Keratinocyte (primary cell): ENCODE measurements around the gene SEMA3A. TPM values are rescaled to one million over a fixed set of nuclear protein-coding genes. Genes with fewer than 3 reads are reported as not detected.

Source experiments
- DNase-seq: peaks from one replicate; pipeline ENCODE4 v3.0.0-alpha.2; 2011; ENCODE audit warnings: low read depth, missing footprints, low spot score
- FAIRE-seq: peaks from 2 replicates; lab custom pipeline; 2011; peaks lifted over from hg19 to GRCh38; lab: Jason Lieb, UNC
- H2AFZ ChIP-seq: 2 replicates; pipeline ENCODE4 v1.6.0; 2012; ENCODE audit warnings: low read length, control low read depth, inconsistent platforms; ENCODE audit not compliant: control insufficient read depth
- H3K27ac ChIP-seq: 2 replicates; pipeline ENCODE4 v1.5.1; 2011; ENCODE audit warnings: low read length; ENCODE audit not compliant: control insufficient read depth, insufficient read depth
- H3K27me3 ChIP-seq: 3 replicates; pipeline ENCODE4 v1.6.0; 2011; ENCODE audit warnings: low read length; ENCODE audit not compliant: control insufficient read depth, insufficient read depth; ENCODE audit errors: extremely low read depth
- H3K36me3 ChIP-seq, 2 experiments: 2 replicates in 1 of 2; 3 replicates in 1 of 2; pipeline ENCODE4 v1.5.1; 2011; ENCODE audit warnings: low read length in 2 of 2, mild to moderate bottlenecking in 1 of 2; ENCODE audit not compliant: control insufficient read depth in 2 of 2, insufficient read depth in 2 of 2; ENCODE audit errors: extremely low read depth in 1 of 2
- H3K4me1 ChIP-seq: 3 replicates; pipeline ENCODE4 v1.5.1; 2011; ENCODE audit warnings: low read length; ENCODE audit not compliant: control insufficient read depth, insufficient read depth; ENCODE audit errors: extremely low read depth
- H3K4me2 ChIP-seq: 3 replicates; pipeline ENCODE4 v1.6.0; 2011; ENCODE audit warnings: low read depth, low read length; ENCODE audit not compliant: control insufficient read depth, insufficient read depth; ENCODE audit errors: extremely low read depth
- H3K4me3 ChIP-seq, 3 experiments: fragments of 200-600 bp in 1 of 3; sonication (generic) in 1 of 3; 2 replicates in 2 of 3; 3 replicates in 1 of 3; pipeline ENCODE4 v1.5.1; 2011 to 2016; ENCODE audit warnings: low read length in 3 of 3, mild to moderate bottlenecking in 3 of 3, control low read depth in 2 of 3, inconsistent platforms in 1 of 3, low read depth in 1 of 3, mixed read lengths in 1 of 3, mixed run types in 1 of 3, moderate library complexity in 1 of 3; ENCODE audit not compliant: control insufficient read depth in 2 of 3, insufficient read depth in 2 of 3; ENCODE audit errors: extremely low read depth in 1 of 3
- H3K79me2 ChIP-seq: 2 replicates; pipeline ENCODE4 v1.6.0; 2012; ENCODE audit warnings: low read length; ENCODE audit not compliant: control insufficient read depth, insufficient read depth
- H3K9ac ChIP-seq: 3 replicates; pipeline ENCODE4 v1.6.0; 2011; ENCODE audit warnings: low read length; ENCODE audit not compliant: control insufficient read depth, insufficient read depth; ENCODE audit errors: extremely low read depth
- H3K9me1 ChIP-seq: 3 replicates; pipeline ENCODE4 v1.6.0; 2011; ENCODE audit warnings: low read length; ENCODE audit not compliant: control insufficient read depth, insufficient read depth; ENCODE audit errors: extremely low read depth
- H3K9me3 ChIP-seq: 2 replicates; pipeline ENCODE4 v1.5.1; 2012; ENCODE audit warnings: low read depth, low read length; ENCODE audit not compliant: control insufficient read depth
- H4K20me1 ChIP-seq: 3 replicates; pipeline ENCODE4 v1.6.0; 2011; ENCODE audit warnings: low read length; ENCODE audit not compliant: control insufficient read depth, insufficient read depth; ENCODE audit errors: extremely low read depth
- EZH2 ChIP-seq: IDR thresholded peaks from one replicate; pipeline ENCODE4 v1.6.1; 2012; ENCODE audit warnings: inconsistent platforms, mild to moderate bottlenecking, low read length, moderate library complexity
- dilution Hi-C: fragments of 300-500 bp; cut with MboI; formaldehyde crosslinking; loops from one replicate; pipeline ENCODE4 v1.7.0; 2020; ENCODE audit warnings: low sequenced_read_pairs; ENCODE audit not compliant: extremely low pct_ligation_motif_present
- polyA plus RNA-seq, 5 experiments: library from polyadenylated mRNA; depleted of rRNA in 3 of 5; stranded (reverse) in 3 of 5; stranded (forward) in 1 of 5; unstranded in 1 of 5; fragments of >200 nt; gene quantifications; 1 replicate in 1 of 5; 2 replicates in 3 of 5; 3 replicates in 1 of 5; pipeline versions ENCODE4 v1.2.1 to v1.2.3, GENCODE V29; 2011 to 2012; ENCODE audit warnings: missing spikeins in 2 of 5, low read depth in 1 of 5, low replicate concordance in 1 of 5
- TF ChIP-seq, protein P1 (sequence below), 3 experiments: IDR thresholded peaks in 1 of 3; conservative IDR thresholded peaks in 1 of 3; optimal IDR thresholded peaks in 1 of 3; 2 replicates in 2 of 3; 3 replicates in 1 of 3; pipeline versions ENCODE3 to v1.5.1; 2011; ENCODE audit warnings: low read length in 3 of 3, mild to moderate bottlenecking in 3 of 3, moderate library complexity in 2 of 3, control low read depth in 1 of 3, inconsistent platforms in 1 of 3; ENCODE audit not compliant: insufficient read depth in 2 of 3; ENCODE audit errors: extremely low read depth in 1 of 3

The SEMA3A gene
- polyA plus RNA-seq, 1 donor (not counting 4 experiments of a cell fraction or from before 2014, with no cell fraction given) = 2.1 TPM

DNA sequence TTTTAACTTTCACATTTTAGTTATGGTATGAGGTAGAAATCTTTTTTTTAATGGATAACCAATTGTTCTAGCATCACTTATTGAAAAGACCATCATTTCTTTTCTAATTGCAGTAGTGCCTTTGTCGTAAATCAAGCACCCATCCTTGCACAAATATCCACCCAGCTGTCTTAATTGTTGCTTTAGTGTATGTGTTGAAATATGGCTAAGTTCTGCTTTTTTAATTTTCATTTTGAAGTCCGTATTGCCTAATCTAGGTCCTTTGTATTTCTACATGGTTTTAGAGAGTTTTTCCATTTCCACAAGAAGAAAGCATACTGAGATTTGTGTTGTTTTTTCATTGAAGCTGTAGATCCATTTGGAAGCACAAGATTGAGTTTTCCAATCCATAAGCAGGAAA is 286.1 kb downstream of the SEMA3A start:
- FAIRE-seq = no peak
- dilution Hi-C loops = no loop called here
- H2AFZ ChIP-seq = no peak overlapping the region

More for the DNA sequence above, 286.1 kb downstream of the SEMA3A start:
- H3K27ac ChIP-seq = no peak overlapping the region
- no peaks in the 10 kb centered on the region for H3K9me3 ChIP-seq
- no peaks in the 10 kb centered on the region for H3K9me1 ChIP-seq
- H3K79me2 ChIP-seq = no peaks in the 10 kb centered on the region
- no peaks in the 10 kb centered on the region for H3K27me3 ChIP-seq
- H3K9ac ChIP-seq = no peak overlapping the region
- H4K20me1 ChIP-seq = no peaks in the 10 kb centered on the region
- H3K4me1 ChIP-seq = no peaks in the 10 kb centered on the region
- H3K36me3 ChIP-seq = no peaks in the 10 kb centered on the region
- no peak overlapping the region for H3K4me2 ChIP-seq
- no peak overlapping the region for H3K4me3 ChIP-seq
- DNase-seq = no peak
- no peak for TF ChIP-seq EZH2
- TF ChIP-seq, protein P1, sequence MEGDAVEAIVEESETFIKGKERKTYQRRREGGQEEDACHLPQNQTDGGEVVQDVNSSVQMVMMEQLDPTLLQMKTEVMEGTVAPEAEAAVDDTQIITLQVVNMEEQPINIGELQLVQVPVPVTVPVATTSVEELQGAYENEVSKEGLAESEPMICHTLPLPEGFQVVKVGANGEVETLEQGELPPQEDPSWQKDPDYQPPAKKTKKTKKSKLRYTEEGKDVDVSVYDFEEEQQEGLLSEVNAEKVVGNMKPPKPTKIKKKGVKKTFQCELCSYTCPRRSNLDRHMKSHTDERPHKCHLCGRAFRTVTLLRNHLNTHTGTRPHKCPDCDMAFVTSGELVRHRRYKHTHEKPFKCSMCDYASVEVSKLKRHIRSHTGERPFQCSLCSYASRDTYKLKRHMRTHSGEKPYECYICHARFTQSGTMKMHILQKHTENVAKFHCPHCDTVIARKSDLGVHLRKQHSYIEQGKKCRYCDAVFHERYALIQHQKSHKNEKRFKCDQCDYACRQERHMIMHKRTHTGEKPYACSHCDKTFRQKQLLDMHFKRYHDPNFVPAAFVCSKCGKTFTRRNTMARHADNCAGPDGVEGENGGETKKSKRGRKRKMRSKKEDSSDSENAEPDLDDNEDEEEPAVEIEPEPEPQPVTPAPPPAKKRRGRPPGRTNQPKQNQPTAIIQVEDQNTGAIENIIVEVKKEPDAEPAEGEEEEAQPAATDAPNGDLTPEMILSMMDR (optimal IDR thresholded peaks at IDR 0.05 in 1 of 3, IDR thresholded peaks at IDR 0.05 in 1 of 3, conservative IDR thresholded peaks at IDR 0.05 in 1 of 3; ENCODE audit: extremely low read depth in 1 of 3, insufficient read depth in 2 of 3, low read length in 3 of 3) = no peak
